HepG2 (cell line): ENCODE results near the gene TMBIM1. TPM values are rescaled to one million over a fixed set of nuclear protein-coding genes. Genes with fewer than 3 reads are reported as not detected.

Source experiments
- ARNTL ChIP-seq: sonication (generic); formaldehyde crosslinking; IDR thresholded peaks from 2 replicates; pipeline ENCODE4 v1.4.0; 2020; ENCODE audit warnings: mild to moderate bottlenecking, missing genetic modification reagents
- ATF2 ChIP-seq: sonication (generic); formaldehyde crosslinking; IDR thresholded peaks from 2 replicates; pipeline ENCODE4 v1.4.0; 2020; ENCODE audit warnings: missing genetic modification reagents
- BRD4 ChIP-seq: sonication (generic); formaldehyde crosslinking; IDR thresholded peaks from 2 replicates; pipeline ENCODE4 v1.4.0; 2020; ENCODE audit warnings: missing genetic modification reagents
- E2F2 ChIP-seq: sonication (generic); formaldehyde crosslinking; IDR thresholded peaks from 2 replicates; pipeline ENCODE4 v1.4.0; 2020; ENCODE audit warnings: missing genetic modification reagents, borderline replicate concordance
- GTF2F1 ChIP-seq: fragments of 150-350 bp; IDR thresholded peaks from 2 replicates; pipeline ENCODE4 v1.6.1; 2014; ENCODE audit warnings: low read length
- HMG20B ChIP-seq: conservative IDR thresholded peaks from 2 replicates; pipeline ENCODE4 v1.6.1; 2016; ENCODE audit warnings: missing genetic modification reagents, missing compliant biosample characterization
- ISL2 ChIP-seq: sonication (generic); formaldehyde crosslinking; IDR thresholded peaks from 2 replicates; pipeline ENCODE4 v1.5.0; 2020; ENCODE audit warnings: missing genetic modification reagents
- MXD1 ChIP-seq: sonication (generic); formaldehyde crosslinking; IDR thresholded peaks from 2 replicates; pipeline ENCODE4 v1.4.0; 2020; ENCODE audit warnings: mild to moderate bottlenecking, missing genetic modification reagents
- NKX3-1 ChIP-seq: sonication (generic); formaldehyde crosslinking; IDR thresholded peaks from 2 replicates; pipeline ENCODE4 v1.5.0; 2020; ENCODE audit warnings: missing genetic modification reagents
- POLR2A ChIP-seq, 2 experiments: IDR thresholded peaks; 2 replicates each; pipeline ENCODE4 v1.6.1; 2011; ENCODE audit warnings: low read depth in 2 of 2, low read length in 2 of 2, mild to moderate bottlenecking in 1 of 2, moderate library complexity in 1 of 2; ENCODE audit not compliant: insufficient read depth in 1 of 2
- REPIN1 ChIP-seq: sonication (generic); formaldehyde crosslinking; IDR thresholded peaks from 2 replicates; pipeline ENCODE4 v1.8.0; 2022; ENCODE audit warnings: missing genetic modification reagents, low read depth, mild to moderate bottlenecking, borderline replicate concordance
- RFXAP ChIP-seq: sonication (generic); formaldehyde crosslinking; IDR thresholded peaks from 2 replicates; pipeline ENCODE4 v1.4.0; 2020; ENCODE audit warnings: missing genetic modification reagents, borderline replicate concordance
- SAFB2 ChIP-seq: sonication (generic); formaldehyde crosslinking; IDR thresholded peaks from 2 replicates; pipeline ENCODE4 v1.5.1; 2020; ENCODE audit warnings: missing genetic modification reagents, low read depth, mild to moderate bottlenecking, borderline replicate concordance
- SETDB1 ChIP-seq: sonication (generic); formaldehyde crosslinking; IDR thresholded peaks from 2 replicates; pipeline ENCODE4 v1.5.1; 2020; ENCODE audit warnings: missing genetic modification reagents, mild to moderate bottlenecking, borderline replicate concordance
- SPEN ChIP-seq: sonication (generic); formaldehyde crosslinking; IDR thresholded peaks from 2 replicates; pipeline ENCODE4 v1.5.1; 2020; ENCODE audit warnings: low read depth, mild to moderate bottlenecking, missing genetic modification reagents
- THAP8 ChIP-seq: sonication (generic); formaldehyde crosslinking; IDR thresholded peaks from 2 replicates; pipeline ENCODE4 v1.5.1; 2020; ENCODE audit warnings: missing genetic modification reagents, mild to moderate bottlenecking, borderline replicate concordance
- ZKSCAN5 ChIP-seq: sonication (generic); formaldehyde crosslinking; IDR thresholded peaks from 2 replicates; pipeline ENCODE4 v1.5.1; 2020; ENCODE audit warnings: mild to moderate bottlenecking, missing genetic modification reagents
- ZNF20 ChIP-seq: sonication (generic); formaldehyde crosslinking; IDR thresholded peaks from 2 replicates; pipeline ENCODE4 v1.4.0; 2020; ENCODE audit warnings: mild to moderate bottlenecking, moderate library complexity, missing genetic modification reagents
- ZNF230 ChIP-seq: sonication (generic); formaldehyde crosslinking; IDR thresholded peaks from 2 replicates; pipeline ENCODE4 v1.4.0; 2020; ENCODE audit warnings: mild to moderate bottlenecking, missing genetic modification reagents
- ZNF232 ChIP-seq: sonication (generic); formaldehyde crosslinking; IDR thresholded peaks from 2 replicates; pipeline ENCODE4 v1.4.0; 2020; ENCODE audit warnings: missing genetic modification reagents, borderline replicate concordance
- ZNF292 ChIP-seq: sonication (generic); formaldehyde crosslinking; IDR thresholded peaks from 2 replicates; pipeline ENCODE4 v1.8.1; 2022; ENCODE audit warnings: mild to moderate bottlenecking, low read depth, missing genetic modification reagents, borderline replicate concordance
- ZNF33B ChIP-seq: sonication (generic); formaldehyde crosslinking; IDR thresholded peaks from 2 replicates; pipeline ENCODE4 v1.5.1; 2020; ENCODE audit warnings: mild to moderate bottlenecking, missing genetic modification reagents
- ZNF546 ChIP-seq: sonication (generic); formaldehyde crosslinking; conservative IDR thresholded peaks from 2 replicates; pipeline ENCODE4 v1.8.1; 2023; ENCODE audit warnings: mild to moderate bottlenecking, missing genetic modification reagents
- ZNF772 ChIP-seq: sonication (generic); formaldehyde crosslinking; IDR thresholded peaks from 2 replicates; pipeline ENCODE4 v1.5.0; 2020; ENCODE audit warnings: mild to moderate bottlenecking, missing genetic modification reagents
- ZSCAN30 ChIP-seq: sonication (generic); formaldehyde crosslinking; IDR thresholded peaks from 2 replicates; pipeline ENCODE4 v1.5.0; 2020; ENCODE audit warnings: mild to moderate bottlenecking, missing genetic modification reagents
- polyA plus RNA-seq, 8 experiments: library from polyadenylated mRNA; depleted of rRNA in 3 of 8; stranded (reverse) in 7 of 8; unstranded in 1 of 8; fragments of >200 nt; fragmentation: Illumina TruSeq in 4 of 8; extraction: Trizol in 4 of 8; gene quantifications; 2 replicates each; pipeline versions ENCODE4 v1.2.1 to v1.2.3, GENCODE V29; 2011 to 2016; ENCODE audit warnings: low read depth in 4 of 8, missing spikeins in 1 of 8, mixed read lengths in 1 of 8; ENCODE audit not compliant: insufficient read depth in 1 of 8
- total RNA-seq, 5 experiments: library from RNA; depleted of rRNA; stranded (reverse); fragments of >200 nt; fragmentation: Illumina TruSeq; extraction: Trizol; gene quantifications; 2 replicates each; pipeline ENCODE4 v1.2.3, GENCODE V29; 2016; ENCODE audit warnings: low read depth in 1 of 5

TMBIM1 gene
- total and polyA plus RNA-seq, 2 of the 13 experiments (the other 11 are each of a cell fraction or from before 2014, with no cell fraction given), result 127 to 139 TPM

- no peak for TF ChIP-seq GTF2F1
- peak; percentile 72; the same call in 1 of the 2 replicates for TF ChIP-seq ISL2 (CRISPR knock-in tag)
- 0 out of 2 replicates have a peak, but pooled peaks have one; percentile 39 for TF ChIP-seq ARNTL (CRISPR knock-in tag)
- TF ChIP-seq HMG20B (CRISPR knock-in tag), result peak; percentile 65; the same call in 1 of the 2 replicates
- peak; percentile 33; the same call in 1 of the 2 replicates for TF ChIP-seq REPIN1 (CRISPR knock-in tag)
- TF ChIP-seq BRD4 (CRISPR knock-in tag), result no peak
- no peak for TF ChIP-seq MXD1
- 0 out of 2 replicates have a peak, but pooled peaks have one; percentile 37 for TF ChIP-seq ZNF33B (CRISPR knock-in tag)
- no peak for TF ChIP-seq SETDB1 (CRISPR knock-in tag)
- no peak for TF ChIP-seq THAP8 (CRISPR knock-in tag)
- TF ChIP-seq ZNF232 (CRISPR knock-in tag), result peak; percentile 99
- no peak for TF ChIP-seq ZKSCAN5 (CRISPR knock-in tag)
- TF ChIP-seq ZNF772 (CRISPR knock-in tag), result 0 out of 2 replicates have a peak, but pooled peaks have one; percentile 44
- TF ChIP-seq ZNF20 (CRISPR knock-in tag), result no peak
- TF ChIP-seq ZNF230 (CRISPR knock-in tag), result 0 out of 2 replicates have a peak, but pooled peaks have one; percentile 57
- no peak for TF ChIP-seq POLR2A (IDR thresholded peaks at IDR 0.05; ENCODE audit: insufficient read depth in 1 of 2, low read depth in 2 of 2, low read length in 2 of 2)
- TF ChIP-seq ZNF546 (CRISPR knock-in tag), result no peak
- peak; percentile 63; the same call in 1 of the 2 replicates for TF ChIP-seq ATF2 (CRISPR knock-in tag)
- peak; percentile 56; the same call in 1 of the 2 replicates for TF ChIP-seq ZNF292
- TF ChIP-seq SAFB2 (CRISPR knock-in tag), result no peak
- TF ChIP-seq RFXAP (CRISPR knock-in tag), result peak; percentile 46; the same call in 1 of the 2 replicates
- no peak for TF ChIP-seq NKX3-1 (CRISPR knock-in tag)
- peak; percentile 49; the same call in 1 of the 2 replicates for TF ChIP-seq SPEN (CRISPR knock-in tag)
- no peak for TF ChIP-seq ZSCAN30 (CRISPR knock-in tag)
- TF ChIP-seq E2F2 (CRISPR knock-in tag), result no peak
Measured at GRCh38 chr2:218301176-218301819, 9.0 kb upstream of the TMBIM1 start (continued).
